ENCODE measurements around the gene ACBD6.

Gene ACBD6

GRCh38 chr1:180380259-180381183, 121.9 kb downstream of the ACBD6 start:
- DNase-seq (ENCODE audit: insufficient read length), result no peak
- FAIRE-seq, result no peak
- TF ChIP-seq POLR2AphosphoS5 (IDR thresholded peaks at IDR 0.05; ENCODE audit: low read depth, low read length) (no peak), TAF1 (IDR thresholded peaks at IDR 0.05; ENCODE audit: borderline replicate concordance, low read depth, low read length) (no peak), POLR2A (IDR thresholded peaks at IDR 0.05; ENCODE audit: low read depth, low read length) (no peak)

DNA sequence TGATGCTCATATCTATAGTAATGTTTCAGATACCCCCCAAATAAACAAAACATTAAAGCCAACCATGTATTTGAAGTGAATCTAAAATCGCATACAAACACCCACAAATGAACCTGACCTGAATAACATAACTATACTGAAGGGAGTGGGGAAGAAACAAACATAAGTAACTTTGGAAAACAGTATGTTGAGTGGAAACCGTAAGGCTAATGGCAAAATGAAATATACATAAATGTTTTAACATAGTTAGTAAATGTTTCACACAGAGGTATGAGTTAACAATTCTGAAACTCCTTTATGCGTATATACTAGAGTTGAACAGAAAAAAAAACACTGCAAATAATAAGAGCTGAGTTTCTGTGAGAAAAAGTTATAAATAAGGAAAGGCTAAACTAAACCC, 125.6 kb downstream of the ACBD6 start:
- FAIRE-seq, result no peak
- no peak for DNase-seq (ENCODE audit: insufficient read length)
- TF ChIP-seq POLR2A (IDR thresholded peaks at IDR 0.05; ENCODE audit: low read depth, low read length), result no peak
- TF ChIP-seq POLR2AphosphoS5 (IDR thresholded peaks at IDR 0.05; ENCODE audit: low read depth, low read length), result no peak
- no peak for TF ChIP-seq TAF1 (IDR thresholded peaks at IDR 0.05; ENCODE audit: borderline replicate concordance, low read depth, low read length)

GRCh38 chr1:180376253-180376652, 126.1 kb downstream of the ACBD6 start:
- DNase-seq (ENCODE audit: insufficient read length), result no peak
- no peak for FAIRE-seq
- TF ChIP-seq POLR2AphosphoS5 (IDR thresholded peaks at IDR 0.05; ENCODE audit: low read depth, low read length) (no peak), TAF1 (IDR thresholded peaks at IDR 0.05; ENCODE audit: borderline replicate concordance, low read depth, low read length) (no peak), POLR2A (IDR thresholded peaks at IDR 0.05; ENCODE audit: low read depth, low read length) (no peak)

DNA sequence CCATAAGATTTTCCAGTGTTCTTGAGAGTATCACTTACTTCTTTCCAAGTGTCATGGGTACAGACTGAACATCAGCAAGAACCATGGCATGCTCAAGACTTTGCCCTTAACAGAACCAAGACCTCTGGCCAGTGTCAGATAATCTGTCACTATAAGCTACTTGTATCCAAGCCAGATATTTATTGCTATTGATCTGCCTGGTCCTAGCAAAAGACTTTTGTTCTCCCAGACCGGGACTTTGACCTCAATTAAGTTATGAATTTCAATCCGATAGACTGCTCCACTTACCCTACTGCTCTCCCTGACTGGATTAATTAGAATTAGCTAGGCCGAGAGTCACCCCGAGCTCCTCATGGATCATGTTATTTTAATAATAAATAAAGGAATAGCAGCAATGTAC, 129.6 kb downstream of the ACBD6 start:
- DNase-seq (ENCODE audit: insufficient read length) (no peak), FAIRE-seq (no peak)
- TF ChIP-seq POLR2AphosphoS5 (IDR thresholded peaks at IDR 0.05; ENCODE audit: low read depth, low read length) (no peak), POLR2A (IDR thresholded peaks at IDR 0.05; ENCODE audit: low read depth, low read length) (no peak), TAF1 (IDR thresholded peaks at IDR 0.05; ENCODE audit: borderline replicate concordance, low read depth, low read length) (no peak)

GRCh38 chr1:180370597-180370996, 131.8 kb downstream of the ACBD6 start:
- FAIRE-seq, result no peak
- TF ChIP-seq TAF1 (IDR thresholded peaks at IDR 0.05; ENCODE audit: borderline replicate concordance, low read depth, low read length) (no peak), POLR2AphosphoS5 (IDR thresholded peaks at IDR 0.05; ENCODE audit: low read depth, low read length) (no peak), POLR2A (IDR thresholded peaks at IDR 0.05; ENCODE audit: low read depth, low read length) (no peak)
- DNase-seq (ENCODE audit: insufficient read length), result no peak

GRCh38 chr1:180370188-180370587, 132.2 kb downstream of the ACBD6 start:
- TF ChIP-seq POLR2AphosphoS5 (IDR thresholded peaks at IDR 0.05; ENCODE audit: low read depth, low read length) (no peak), POLR2A (IDR thresholded peaks at IDR 0.05; ENCODE audit: low read depth, low read length) (no peak), TAF1 (IDR thresholded peaks at IDR 0.05; ENCODE audit: borderline replicate concordance, low read depth, low read length) (no peak)
- FAIRE-seq, result no peak
- DNase-seq (ENCODE audit: insufficient read length), result no peak

DNA sequence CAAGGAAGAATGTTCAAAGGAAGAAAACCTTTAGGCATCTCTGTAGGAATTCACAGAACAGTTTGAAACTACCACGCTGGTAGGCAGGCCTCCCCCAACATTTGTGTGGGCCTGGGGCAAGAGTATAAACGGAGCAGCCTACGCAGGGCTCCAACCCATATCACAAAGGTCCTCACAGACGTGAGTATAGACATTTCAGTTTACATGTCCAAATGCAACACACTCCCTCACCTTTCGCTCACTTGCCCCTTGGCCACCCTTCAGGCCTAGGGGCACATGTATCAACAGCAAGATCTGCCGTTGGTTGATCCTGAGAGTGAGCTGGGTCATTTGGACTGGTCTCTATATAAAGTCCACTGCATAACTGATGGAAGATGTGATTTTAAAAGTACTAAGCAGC, 133.3 kb downstream of the ACBD6 start:
- DNase-seq (ENCODE audit: insufficient read length) (no peak), FAIRE-seq (no peak)
- no peak for TF ChIP-seq TAF1 (IDR thresholded peaks at IDR 0.05; ENCODE audit: borderline replicate concordance, low read depth, low read length)
- TF ChIP-seq POLR2A (IDR thresholded peaks at IDR 0.05; ENCODE audit: low read depth, low read length), result no peak
- no peak for TF ChIP-seq POLR2AphosphoS5 (IDR thresholded peaks at IDR 0.05; ENCODE audit: low read depth, low read length)

DNA sequence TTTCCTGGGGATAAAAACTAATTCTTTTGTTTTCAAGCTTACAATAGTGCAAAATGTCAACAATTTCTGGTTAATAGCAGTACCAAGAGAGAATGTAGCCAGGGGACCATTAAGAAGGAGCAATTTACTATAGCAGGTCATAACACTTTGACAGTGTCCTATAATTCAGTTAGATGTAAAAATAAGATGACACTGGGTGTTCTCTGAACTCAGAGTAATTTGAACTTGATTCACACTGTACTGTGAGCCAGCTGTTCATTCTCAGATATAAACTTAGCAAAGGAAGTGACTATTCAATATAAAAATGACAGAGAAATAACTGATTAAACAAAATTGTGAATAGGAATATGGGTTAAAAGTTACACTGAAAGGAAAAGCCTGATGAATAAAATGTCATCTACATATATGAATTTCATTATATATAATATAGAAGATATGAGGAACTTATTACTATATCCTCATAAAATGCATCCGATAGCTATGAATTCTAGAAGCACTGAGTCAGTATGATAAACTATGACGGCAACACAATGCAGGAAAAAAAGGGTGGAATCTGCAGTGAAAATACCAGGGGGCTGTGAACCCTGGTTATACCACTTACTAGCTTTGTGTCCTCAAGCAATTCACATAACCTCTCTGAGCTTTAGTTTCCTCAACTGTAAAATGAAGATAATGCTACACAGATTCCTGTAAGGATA, 135.9 kb downstream of the ACBD6 start:
- TF ChIP-seq POLR2AphosphoS5 (IDR thresholded peaks at IDR 0.05; ENCODE audit: low read depth, low read length) (no peak), TAF1 (IDR thresholded peaks at IDR 0.05; ENCODE audit: borderline replicate concordance, low read depth, low read length) (no peak), POLR2A (IDR thresholded peaks at IDR 0.05; ENCODE audit: low read depth, low read length) (no peak)
- DNase-seq (ENCODE audit: insufficient read length) (no peak), FAIRE-seq (no peak)

- no peak for TF ChIP-seq TAF1 (IDR thresholded peaks at IDR 0.05; ENCODE audit: borderline replicate concordance, low read depth, low read length)
- no peak for TF ChIP-seq POLR2AphosphoS5 (IDR thresholded peaks at IDR 0.05; ENCODE audit: low read depth, low read length)
- no peak for TF ChIP-seq POLR2A (IDR thresholded peaks at IDR 0.05; ENCODE audit: low read depth, low read length)
- DNase-seq (ENCODE audit: insufficient read length), result no peak
- no peak for FAIRE-seq
Observed at GRCh38 chr1:180365039-180365438, 137.3 kb downstream of the ACBD6 start.

DNA sequence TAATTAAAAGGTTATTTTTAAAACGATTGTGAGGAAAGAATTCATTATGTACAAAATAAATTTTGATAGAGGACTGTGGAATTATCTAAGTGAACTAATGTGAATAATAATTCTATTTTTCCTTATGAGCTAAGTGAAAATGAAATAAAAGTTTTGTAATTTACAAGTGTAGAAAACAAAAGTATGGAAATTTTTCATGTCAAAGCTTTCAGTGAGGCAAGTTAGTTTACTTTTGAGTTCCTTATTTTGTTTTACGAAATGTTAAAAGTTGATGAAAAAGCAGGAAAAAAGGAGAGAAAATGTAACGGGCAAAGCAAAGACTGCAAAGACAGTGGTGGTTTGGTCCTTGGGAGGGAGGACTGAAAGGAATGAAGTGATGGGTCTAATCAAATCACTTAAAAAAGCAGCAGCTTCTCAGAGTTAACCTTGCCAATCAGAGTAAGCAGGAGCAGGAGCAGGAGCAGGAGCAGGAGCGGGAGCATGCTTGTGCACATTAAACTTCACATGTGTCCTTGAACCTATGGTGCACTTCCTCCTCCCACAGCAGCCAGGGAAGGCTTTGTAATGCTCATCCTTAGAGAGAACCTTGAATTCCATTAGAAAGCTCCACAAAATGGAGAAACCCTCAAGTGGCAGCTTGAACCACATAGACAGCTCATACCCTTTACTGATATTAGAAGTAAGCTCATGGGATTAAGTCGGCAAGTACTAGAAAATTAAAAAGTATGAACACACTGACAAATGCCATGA, 139.0 kb downstream of the ACBD6 start:
- FAIRE-seq, result no peak
- no peak for DNase-seq (ENCODE audit: insufficient read length)

More for the DNA sequence above, 139.0 kb downstream of the ACBD6 start:
- no peak for TF ChIP-seq POLR2AphosphoS5 (IDR thresholded peaks at IDR 0.05; ENCODE audit: low read depth, low read length)
- TF ChIP-seq POLR2A (IDR thresholded peaks at IDR 0.05; ENCODE audit: low read depth, low read length), result no peak
- TF ChIP-seq TAF1 (IDR thresholded peaks at IDR 0.05; ENCODE audit: borderline replicate concordance, low read depth, low read length), result no peak

Measured in GM12892 (cell line).